GM06990 (cell line): ENCODE data around the gene BAMBI.
"Not testable (repeated sequence)": the region's sequence is repeated elsewhere in the genome, so short reads cannot be mapped to it uniquely, and the experiment has no call there.

Experiments used
- DNase-seq: peaks from one replicate; pipeline ENCODE4 v3.0.0-alpha.2; 2011; ENCODE audit not compliant: insufficient read length; ENCODE audit errors: extremely low read depth
- H3K27me3 ChIP-seq: replicated peaks from 2 replicates; pipeline ENCODE4 v1.6.0; 2011; ENCODE audit warnings: low read length; ENCODE audit not compliant: control insufficient read depth, insufficient read depth
- H3K36me3 ChIP-seq: 2 replicates; pipeline ENCODE4 v1.5.1; 2011; ENCODE audit warnings: low read length; ENCODE audit not compliant: control insufficient read depth, insufficient read depth
- H3K4me3 ChIP-seq: replicated peaks from 2 replicates; pipeline ENCODE4 v1.5.1; 2011; ENCODE audit warnings: low read depth, mild to moderate bottlenecking, control low read depth, low read length
- CTCF ChIP-seq: IDR thresholded peaks from 2 replicates; pipeline ENCODE4 v1.5.1; 2011; ENCODE audit warnings: low read length, control low read depth, mild to moderate bottlenecking, inconsistent platforms; ENCODE audit not compliant: insufficient read depth, poor library complexity, severe bottlenecking

BAMBI gene

DNA sequence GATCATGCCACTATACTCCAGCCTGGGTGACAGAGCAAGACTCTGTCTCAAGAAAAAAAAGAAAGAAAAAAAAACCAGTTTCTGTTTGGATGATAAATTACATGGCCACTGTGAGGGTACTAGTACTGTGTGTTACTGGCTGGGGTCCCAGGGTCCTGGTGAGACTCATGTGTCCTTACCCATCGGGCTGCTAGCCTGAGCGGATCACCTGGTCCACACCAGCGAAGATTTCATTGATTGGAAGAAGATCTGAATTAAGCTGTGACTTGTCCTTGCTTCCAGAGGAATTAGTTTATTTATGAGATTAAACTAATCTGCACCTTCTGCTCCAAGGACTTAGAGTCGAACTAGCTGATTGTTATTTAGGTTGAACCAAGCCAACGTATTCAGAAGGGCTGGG is 40.0 kb upstream of the BAMBI start:
- TF ChIP-seq CTCF: no peak
- Histone ChIP-seq H3K4me3 (no peak overlapping the region), H3K27me3 (no peaks in the 10 kb centered on the region), H3K36me3 (no peaks in the 10 kb centered on the region)
- no peak for DNase-seq

DNA sequence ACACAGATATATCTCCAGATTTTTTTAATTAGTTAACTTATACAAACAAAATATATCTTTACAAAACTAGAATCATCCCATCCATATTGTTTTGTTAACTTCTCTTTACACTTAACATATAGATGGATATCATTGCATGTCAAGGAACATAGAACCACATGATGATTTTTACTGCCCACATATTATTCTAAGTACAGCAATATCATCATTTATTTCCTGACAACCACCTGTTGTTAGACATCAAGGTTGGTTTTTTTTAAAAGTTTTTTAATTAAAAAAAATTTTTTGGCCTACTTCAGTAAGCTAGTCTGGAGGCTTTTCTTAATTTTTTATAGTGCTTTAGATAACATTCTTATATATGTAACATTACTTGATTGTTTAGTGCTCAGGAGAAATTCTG is 38.9 kb upstream of the BAMBI start:
- no peak for DNase-seq
- Histone ChIP-seq H3K4me3 (no peak overlapping the region), H3K36me3 (no peaks in the 10 kb centered on the region), H3K27me3 (no peaks in the 10 kb centered on the region; the same call in 1 of the 2 replicates)
- no peak for TF ChIP-seq CTCF

DNA sequence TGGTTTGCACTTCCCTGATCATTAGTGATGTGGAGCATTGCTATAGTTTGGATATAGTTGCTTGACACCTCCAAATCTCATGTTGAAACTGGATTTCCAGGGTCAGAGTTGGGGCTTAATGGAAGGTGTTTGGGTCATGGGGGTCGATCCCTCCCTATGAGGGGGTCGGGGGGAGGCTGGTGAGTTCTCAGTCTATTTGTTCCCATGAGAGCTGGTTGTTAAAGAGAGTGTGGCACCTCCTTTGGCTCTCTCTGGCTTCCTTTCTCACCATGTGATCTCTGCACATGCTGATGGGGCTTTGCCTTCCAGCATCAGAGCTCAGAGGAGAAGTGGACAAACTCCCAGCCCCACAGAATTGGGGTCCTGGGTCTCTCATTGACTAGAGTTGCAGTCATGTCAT is 36.8 kb upstream of the BAMBI start:
- H3K27me3 ChIP-seq: no peaks in the 10 kb centered on the region; the same call in 1 of the 2 replicates
- no peaks in the 10 kb centered on the region for H3K36me3 ChIP-seq
- DNase-seq: no peak
- H3K4me3 ChIP-seq: no peak overlapping the region
- TF ChIP-seq CTCF: no peak

DNA sequence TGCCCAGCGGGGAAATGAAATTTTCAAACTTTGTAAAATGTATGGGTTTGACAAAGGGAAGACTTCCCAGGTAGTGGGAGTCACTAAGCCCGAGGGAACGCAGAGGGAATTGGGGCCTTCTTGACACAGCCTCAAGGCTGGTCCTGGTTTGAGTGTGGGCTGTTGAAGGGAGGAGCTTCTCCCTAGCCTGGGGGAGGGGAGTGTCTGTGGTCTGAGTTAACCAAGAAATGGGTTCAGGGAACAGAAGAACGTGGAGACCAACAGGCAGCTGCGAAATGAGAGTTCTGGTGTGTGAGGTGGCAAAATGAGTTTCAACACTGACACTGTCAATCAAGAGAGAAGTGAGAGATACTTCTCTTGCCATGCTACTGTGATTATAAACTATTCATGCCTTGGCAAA is 32.7 kb upstream of the BAMBI start:
- TF ChIP-seq CTCF: no peak
- no peak for DNase-seq
- no peak overlapping the region for H3K4me3 ChIP-seq

GRCh38 chr10:28652106-28652505 is 25.2 kb upstream of the BAMBI start:
- no peak for DNase-seq
- Histone ChIP-seq H3K4me3 (no peak overlapping the region), H3K27me3 (no peaks in the 10 kb centered on the region), H3K36me3 (no peaks in the 10 kb centered on the region)
- TF ChIP-seq CTCF: no peak

More for the DNA sequence above, 32.7 kb upstream of the BAMBI start:
- Histone ChIP-seq H3K36me3 (no peaks in the 10 kb centered on the region), H3K27me3 (no peaks in the 10 kb centered on the region; the same call in 1 of the 2 replicates)

GRCh38 chr10:28652703-28653102 is 24.6 kb upstream of the BAMBI start:
- no peak overlapping the region for H3K4me3 ChIP-seq
- H3K36me3 ChIP-seq: no peaks in the 10 kb centered on the region
- DNase-seq: no peak
- no peaks in the 10 kb centered on the region for H3K27me3 ChIP-seq
- TF ChIP-seq CTCF: no peak

DNA sequence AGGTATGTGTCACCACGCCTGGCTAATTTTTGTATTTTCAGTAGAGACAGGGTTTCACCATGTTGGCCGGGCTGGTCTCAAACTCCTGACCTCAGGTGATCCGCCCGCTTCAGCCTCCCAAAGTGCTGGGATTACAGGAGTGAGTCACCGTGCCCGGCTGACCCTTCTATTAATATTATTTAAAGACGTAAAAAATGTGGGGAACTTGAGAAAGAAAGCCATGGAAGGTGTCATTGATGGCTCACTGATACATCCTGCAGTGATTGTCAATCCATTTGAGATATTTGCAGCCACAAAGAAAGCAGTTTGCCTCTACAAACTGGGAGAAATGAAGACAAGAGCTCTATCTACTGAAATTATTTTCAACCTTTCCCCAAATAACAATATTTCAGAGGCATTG is 18.5 kb upstream of the BAMBI start:
- not testable (repeated sequence) for H3K4me3 ChIP-seq, H3K36me3 ChIP-seq, DNase-seq, H3K27me3 ChIP-seq
